HG03175 (cell line): Measurements from ENCODE around the gene SFMBT2.
A peak's percentile ranks its signal among the peaks of the same experiment; 100 is the strongest.

Source experiments
- ATAC-seq: cut with Tn5 transposase; IDR thresholded peaks from one replicate; pipeline ENCODE4 v1.9.1; 2021; ENCODE audit warnings: mild to moderate bottlenecking, moderate library complexity; ENCODE audit not compliant: unreplicated experiment

SFMBT2 gene

DNA sequence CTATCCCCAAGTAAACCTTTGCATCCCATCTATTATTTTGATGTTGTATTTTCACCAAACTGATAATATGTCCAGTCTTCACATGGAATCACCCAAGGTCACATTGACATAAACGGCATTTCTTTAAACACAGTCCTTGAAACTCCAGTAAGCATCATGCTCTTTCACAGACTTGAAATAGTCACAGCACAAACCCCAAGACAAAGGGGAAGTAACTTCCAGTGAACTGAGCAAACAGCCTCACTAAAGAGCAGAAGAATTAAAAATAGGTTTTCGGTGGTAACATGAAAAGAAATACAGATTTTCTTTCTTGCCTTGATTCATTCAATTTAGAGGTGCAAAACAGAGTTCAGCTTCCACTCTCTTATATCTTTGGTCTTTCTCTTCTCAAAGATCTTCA is 253.7 kb downstream of the SFMBT2 start:
- ATAC-seq = peak; percentile 50

DNA sequence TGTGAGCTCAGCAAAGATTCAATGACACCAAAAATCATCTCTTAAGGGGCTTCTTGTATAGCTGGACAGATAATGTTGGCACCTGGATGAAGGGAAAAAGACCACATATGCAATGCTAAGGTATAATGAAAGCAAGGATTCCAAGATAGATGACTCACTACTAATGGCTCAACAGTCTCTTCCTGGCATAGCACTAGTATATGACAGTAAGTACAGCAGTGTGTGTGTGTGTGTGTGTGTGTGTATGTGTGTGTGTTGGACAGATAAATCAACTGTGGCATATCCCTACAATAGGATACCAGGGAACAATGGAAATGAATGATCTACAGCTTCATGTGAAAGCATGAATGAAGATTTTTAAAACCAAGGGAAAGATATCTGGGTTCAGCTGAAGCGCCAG is 257.1 kb downstream of the SFMBT2 start:
- ATAC-seq = no peak

DNA sequence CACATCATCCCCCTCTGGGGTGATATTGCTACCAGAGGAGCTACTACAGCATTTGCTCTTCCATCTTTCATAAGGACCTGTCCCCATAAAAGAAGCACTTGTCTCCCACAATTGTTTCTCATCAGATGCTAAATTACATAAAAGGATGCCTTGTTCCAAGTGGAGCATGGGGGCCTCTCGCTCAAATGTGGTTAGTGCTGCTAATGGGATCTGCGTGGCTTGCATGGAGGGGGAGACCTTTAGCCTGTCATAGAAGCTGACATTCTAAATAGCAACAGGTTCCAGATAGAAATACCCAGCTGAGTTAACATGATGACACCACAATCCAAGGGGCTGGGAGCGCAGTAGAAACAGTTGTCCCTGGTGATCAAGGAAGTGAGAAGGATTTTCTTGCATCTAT is 257.9 kb downstream of the SFMBT2 start:
- no peak for ATAC-seq

DNA sequence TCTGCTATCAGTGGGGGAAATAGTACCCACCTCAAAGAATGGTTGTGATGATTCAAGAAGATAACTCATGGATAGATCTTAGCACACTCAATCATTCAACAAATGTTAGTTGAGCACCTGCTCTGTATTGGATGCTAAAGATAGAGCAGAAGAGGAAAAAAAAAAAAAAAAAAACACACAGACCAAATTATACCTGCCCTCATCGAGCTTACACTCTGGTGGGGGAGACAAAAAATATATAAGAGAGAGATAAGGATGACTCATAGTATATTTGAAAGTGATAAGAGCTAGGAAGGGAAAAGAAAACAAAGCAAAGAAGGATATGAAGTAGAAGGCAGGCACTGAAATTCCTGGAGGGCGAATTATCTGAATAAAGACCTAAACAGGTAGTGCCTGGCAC is 258.5 kb downstream of the SFMBT2 start:
- ATAC-seq = no peak

DNA sequence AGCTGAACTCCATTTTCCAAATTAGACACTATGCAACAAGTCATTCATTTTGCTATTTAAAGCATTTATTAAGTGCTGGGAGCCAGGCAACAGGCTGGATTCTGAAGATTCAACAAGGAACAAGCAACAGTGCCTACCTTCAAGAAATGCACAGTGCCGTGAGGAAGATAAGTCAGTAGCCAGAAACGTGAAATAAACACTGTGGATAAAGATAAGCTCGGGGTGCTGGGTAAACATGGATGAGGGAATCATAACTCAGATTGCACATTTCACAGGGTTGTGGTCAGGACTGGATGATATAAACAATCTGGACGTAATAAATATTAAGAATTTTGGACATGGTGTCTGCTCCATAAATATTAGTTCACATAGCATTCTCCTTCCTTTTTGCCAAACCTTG is 259.3 kb downstream of the SFMBT2 start:
- ATAC-seq = no peak

DNA sequence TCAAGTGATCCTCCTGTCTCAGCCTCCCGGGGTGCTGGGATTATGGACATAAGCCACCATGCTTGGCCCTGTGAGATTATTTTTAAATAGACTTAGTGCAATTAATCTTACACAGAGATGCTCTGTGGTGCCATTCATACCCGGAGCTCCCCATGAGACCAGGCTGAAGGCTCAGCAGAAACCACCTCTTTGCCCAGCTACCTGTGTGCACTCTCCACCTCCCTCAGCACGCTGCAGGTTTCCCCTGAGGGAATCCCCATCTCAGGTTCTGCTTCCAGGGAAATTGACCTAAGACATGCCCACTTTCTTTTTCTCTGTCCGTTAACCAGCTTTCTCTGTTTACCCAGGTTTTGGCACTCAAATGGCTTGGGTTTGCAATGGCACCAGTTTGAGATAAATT is 260.5 kb downstream of the SFMBT2 start:
- no peak for ATAC-seq

DNA sequence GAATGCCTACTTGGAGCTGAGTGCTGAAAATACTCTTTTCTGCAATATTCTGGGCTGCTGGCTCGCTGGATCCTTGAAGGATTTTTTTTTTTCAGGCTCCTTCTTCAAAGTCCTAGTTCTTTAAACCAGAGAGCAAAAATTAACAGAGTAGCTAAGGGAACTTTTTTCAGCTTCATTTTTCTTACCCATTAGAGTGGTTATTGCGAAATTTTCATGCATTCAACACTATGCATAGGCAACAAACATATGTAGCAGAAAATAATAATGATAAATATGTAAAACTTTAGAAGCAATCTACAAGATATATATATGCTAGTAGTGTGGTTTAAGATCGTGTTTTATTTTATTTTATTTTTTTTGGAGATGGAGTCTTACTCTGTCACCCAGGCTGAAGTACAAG is 264.6 kb downstream of the SFMBT2 start:
- no peak for ATAC-seq

DNA sequence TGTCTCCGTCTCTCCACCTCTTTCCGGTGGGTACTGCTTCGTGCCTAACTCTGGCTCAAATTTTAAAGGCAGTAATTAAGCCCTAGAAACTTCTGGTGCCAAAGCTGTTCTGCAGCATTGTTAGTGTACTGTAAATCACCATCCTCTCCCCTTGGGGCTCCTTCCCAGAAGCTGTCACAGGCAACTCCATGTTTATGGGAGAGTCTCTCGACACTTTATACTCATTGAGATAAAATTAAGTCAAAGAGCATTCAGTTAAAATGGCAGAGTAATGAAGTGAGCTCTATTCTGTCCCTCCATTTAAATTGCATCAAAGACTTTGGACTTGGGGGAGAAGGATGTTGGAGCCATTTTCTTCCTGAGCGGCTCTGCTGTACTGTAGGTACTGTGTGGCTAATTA is 274.8 kb downstream of the SFMBT2 start:
- no peak for ATAC-seq

DNA sequence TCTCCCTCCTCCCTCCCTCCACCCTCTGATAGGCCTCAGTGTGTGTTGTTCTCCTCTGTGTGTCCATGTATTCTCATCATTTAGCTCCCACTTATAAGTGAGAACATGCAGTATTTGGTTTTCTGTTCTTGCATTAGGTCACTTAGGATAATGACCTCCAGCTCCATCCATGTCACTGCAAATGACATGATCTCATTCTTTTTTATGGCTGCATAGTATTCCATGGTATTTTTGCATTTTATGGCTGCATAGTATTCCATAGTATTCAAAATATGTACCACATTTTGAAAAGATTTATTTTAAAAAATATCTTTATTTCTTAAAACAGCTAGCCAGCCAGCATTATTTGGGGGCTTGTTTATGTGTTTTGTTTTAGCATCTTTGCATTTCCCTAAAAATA is 275.6 kb downstream of the SFMBT2 start:
- no peak for ATAC-seq

DNA sequence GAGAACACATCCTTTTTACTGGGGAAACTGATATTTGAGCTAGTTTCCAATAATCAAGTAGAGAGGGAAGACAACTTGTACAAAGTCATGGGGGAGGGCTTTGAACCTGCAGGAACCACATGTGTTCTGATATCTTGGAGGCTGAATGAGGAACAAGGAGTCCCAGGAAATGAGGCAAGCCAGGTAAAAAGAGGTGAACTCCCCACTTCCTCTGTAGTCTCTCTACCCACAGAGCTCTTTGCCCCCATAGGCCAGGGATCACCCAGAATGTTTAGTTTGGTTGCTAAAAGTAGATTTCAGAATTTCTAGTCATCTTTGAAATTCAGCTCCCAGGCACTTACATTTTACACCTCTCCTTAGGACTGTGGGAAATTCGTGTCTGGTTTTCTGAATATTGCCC is 276.4 kb downstream of the SFMBT2 start:
- ATAC-seq = no peak

DNA sequence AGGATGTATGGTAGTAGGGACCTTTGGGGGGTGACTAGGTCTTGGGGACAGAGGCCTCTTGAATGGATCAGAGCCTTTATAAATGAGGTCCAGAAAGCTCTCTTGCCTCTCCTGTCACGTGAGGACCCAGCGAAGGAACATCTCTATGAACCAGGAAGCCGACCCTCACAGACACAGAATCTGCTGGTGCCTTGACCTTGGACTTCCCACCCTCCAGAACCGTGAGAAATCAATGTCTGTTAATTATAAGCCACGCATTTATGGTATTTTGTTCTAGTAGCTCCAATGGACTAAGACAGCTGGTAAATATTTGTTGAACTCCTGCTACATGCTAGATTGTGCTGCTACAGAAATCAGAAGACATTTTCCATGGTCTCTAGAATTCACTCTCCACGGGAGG is 276.9 kb downstream of the SFMBT2 start:
- ATAC-seq = no peak

DNA sequence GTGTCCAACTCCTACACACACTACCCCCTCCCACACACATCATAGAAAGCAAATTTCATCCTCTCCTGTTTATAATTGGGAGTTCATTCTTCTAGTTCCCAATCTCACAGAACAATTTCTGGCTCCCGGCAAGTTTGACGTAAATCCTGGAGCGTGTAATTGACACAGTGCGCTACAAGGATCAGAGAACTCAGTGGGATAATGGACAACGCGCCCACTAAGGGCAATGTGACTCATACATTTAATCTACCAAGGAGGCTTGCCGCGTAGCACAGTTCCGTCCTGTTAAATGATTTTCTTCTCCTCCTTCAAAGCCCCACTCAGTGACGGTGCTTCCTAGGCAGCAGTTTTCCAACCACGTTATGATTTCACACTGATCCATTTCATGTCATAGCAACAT is 277.6 kb downstream of the SFMBT2 start:
- no peak for ATAC-seq

DNA sequence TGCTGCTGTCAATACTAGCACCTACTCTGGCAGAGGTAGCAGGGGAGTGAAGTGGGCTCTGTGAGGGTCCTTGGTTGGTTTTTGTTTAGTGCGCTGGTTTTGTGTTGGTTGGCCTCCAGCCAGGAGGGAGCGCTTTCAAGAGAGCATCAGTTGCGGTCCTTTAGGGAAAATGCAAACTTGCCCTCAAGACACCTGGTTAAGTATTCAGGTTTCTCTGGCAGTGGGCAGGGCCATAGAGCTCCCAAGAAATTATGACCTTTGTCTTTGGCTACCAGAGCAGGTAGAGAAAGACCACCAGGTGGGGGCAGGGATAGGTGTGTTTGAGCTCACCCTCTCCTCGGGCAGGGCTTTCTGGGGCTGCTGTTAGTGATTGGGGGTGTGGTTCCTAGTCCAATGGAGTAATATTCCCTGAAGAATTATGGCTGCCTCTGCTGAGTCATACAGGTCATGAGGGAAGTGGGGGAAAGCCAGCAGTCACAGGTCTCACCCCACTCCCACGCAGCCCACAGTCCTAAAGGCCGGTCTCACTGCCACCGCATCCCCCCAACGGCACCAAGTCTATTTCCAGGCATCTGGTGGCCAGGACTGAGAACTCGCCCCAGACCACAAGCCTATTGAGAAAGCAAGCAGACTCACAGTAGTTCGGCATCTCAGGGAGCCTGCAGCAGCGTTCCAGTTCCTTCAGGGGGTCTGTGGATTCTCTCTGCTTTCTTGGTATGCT is 280.5 kb downstream of the SFMBT2 start:
- ATAC-seq = no peak

DNA sequence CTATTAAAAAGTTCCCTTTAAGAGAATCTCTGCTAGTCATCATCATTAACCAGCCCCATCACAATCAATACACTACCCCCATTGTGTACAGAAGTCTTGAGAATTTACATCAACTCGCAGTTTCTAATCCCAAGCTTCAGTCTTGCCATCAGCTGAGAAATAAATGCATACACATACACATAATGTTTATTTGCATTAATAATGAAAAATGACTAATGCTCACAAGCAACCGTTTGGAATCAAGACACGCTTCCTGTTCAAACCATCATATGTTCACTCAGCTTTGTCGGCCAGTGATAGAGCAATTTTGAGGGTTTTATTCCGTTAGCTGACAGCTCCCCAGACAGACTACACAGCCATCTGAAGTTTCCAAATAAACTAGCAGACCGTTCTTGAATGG is 287.1 kb downstream of the SFMBT2 start:
- no peak for ATAC-seq

DNA sequence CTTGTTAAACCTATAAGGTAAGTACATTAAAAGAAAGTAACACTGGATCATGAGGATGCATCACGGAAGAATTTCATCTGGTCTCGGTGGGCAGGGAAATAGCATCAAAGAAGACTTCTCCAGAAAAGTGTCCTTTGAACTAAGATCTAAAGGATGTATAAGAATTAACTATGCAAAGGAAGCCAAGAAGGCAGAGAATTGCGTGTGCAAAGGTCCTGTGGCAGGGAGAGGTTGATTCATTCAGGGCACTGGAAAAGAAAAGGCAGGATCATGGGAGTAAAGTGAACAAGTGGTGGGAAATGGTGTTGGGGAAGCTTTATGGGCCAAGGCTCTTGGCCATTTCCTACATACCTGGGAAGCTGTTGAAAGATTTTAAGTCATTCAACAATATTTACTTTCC is 288.3 kb downstream of the SFMBT2 start:
- ATAC-seq = no peak

DNA sequence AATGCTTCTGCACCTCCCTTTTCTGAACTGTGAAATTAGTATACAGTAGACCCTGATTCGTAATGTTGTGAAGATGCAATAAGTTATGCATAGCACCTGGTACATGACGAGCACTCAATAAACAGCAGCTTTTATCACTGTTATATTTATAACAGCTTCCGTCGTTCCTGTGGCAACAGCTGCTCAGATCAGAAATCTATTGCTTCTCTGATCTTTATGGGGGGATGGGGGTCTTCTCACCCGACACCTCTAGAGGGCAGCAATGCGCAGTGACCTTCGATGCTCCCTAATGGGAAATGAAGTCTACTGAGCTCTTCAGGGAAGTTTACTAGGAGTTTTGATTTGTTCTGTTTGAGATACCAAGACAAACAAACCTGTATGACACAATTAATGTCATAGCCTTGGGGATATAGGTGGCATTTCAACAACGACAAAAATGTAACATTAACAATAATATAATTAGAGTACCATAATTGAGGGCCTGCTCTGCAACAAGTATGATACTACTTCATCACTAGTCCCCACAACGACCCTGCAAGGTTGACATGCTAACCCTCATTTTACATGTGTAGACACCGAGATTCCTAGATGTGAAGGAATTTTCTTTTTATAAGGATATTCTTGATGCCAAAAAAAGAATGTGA is 289.6 kb downstream of the SFMBT2 start:
- peak; percentile 90 for ATAC-seq

DNA sequence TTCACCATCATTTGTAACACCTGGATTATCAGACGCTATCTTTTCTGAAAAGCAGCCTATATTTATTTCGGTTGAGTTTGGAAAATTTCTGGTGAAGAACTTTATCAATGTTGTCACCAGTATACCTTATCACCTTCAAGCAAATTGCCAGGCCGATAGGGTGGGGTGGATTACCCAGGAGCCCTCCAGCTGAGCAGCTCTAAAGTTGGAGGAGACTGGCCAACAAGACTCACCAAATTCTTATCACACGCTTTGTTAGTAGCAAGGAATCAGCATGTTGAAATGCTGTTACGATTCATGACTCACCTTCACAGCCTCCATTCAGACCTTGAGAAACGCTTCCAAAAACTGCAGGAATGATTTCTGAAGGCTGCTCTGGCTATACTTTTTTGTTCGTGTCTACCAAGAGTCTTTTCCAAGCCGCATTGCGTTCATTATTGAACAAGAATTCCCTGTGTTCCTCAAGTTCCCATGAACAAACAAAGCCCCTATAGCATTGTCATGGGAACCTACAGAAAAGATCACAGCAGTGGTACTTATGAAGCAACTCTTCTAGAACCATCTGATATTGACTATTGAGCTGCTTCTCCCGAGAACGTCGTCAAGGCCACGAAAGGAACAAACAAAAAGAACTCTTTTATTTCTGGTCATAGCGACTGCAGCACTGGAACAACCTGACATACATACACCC is 291.4 kb downstream of the SFMBT2 start:
- ATAC-seq = no peak

DNA sequence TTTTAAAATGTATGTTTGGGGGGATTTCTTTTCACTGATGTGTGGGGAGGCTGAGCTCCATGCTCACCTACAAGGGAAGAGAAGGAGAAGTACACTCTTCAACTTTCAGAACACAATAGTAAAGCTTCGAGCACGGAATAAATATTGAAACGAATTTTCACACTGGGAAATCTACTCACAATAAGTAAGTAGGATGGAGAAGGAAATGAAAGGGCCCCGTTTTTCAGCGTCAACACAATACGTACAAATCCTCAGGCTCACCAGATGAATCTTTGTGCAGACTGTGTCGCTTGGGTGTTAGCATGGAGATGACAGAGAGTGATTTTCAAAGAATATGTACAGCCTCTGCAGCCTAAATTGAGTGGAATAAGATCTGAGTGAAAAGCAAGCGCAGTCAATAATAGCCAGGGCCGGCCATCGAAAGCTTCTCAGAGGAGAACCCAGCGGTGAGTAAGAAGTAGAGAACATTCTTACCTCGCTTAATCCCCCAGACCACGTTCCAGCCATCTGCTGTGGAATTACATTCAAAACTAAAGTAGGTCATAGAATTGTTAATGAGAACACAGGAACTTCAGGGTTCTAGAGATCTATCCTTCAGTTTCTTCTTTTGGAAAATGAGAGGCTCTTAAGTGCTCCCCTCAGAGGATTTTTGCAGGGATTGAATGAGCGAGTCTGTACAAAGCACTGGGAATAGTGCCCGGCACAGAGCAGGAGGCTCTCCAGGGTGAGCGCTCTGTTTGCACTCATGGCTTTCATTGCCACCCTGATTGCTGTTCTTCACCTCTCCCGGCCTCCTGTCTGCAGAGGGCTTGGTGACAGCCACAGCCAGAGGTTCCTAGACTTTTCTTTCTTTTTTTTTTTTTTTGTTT is 292.8 kb downstream of the SFMBT2 start:
- no peak for ATAC-seq

DNA sequence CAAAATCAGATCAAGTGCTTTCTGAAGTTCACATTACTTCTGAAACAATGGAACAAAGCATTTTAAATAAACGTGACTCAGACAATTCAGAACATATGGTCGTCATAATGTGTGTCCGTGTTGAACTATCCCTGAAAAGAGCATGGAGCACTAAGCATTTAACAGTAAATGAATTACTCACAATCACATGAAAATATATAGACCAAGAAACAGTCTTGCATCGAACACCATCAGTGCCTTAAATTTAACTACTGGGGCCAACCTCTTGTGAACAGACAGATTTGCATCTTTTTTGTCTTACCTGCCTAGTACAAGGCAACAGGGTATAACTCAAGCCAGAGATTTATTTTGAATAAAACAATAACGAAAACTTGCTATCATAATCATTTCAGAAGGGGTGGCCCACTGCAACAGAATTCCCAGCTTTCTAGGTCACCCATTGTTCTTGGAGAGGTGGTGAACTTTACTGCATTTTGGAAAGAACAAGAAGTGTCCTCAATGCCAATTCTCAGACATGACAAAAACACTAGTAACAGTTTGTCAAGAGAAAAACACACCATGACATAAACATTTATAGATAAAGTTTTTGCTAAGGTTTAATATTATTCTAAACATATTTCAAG is 293.5 kb downstream of the SFMBT2 start:
- ATAC-seq = no peak

DNA sequence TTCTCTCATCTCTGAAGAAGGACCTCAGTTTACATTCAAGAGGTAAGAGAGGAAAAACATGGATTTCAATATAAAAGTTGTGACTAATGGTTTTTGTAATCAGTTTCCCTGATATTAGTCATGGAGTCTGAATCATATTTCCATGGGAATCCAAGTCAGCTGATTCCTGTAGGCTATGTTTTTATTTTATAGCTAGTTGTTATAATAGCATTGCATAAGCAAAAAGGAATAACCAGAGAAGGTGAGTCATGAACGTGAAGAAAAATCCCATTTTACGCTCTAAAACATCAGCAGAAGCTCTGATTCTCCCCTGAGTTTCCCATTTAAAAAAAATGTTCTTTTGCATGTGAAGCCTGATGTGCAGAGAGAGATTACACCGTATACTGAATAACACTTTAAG is 299.3 kb downstream of the SFMBT2 start:
- no peak for ATAC-seq

DNA sequence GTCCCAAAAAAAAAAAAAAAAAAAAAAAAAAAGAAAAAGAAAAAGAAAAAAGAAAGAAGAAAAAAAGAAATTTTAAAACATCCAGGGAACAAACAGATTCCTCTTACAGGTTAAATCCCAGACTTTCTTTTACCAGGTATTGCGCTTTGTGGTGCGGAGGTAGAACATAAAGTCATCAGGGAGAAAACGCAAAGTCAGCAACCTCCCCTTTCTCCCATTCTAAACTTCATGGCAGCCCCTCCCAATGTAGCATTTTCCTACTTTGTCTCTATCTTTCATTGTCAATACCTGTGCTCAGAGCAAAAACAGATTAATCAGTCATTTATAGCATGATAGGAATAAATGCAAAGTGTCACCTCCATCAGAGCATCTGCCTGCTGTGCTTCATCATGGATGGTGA is 299.7 kb downstream of the SFMBT2 start:
- no peak for ATAC-seq
